HG03280 (cell line): ENCODE measurements around the gene TOP3B.

Experiments used
- ATAC-seq: cut with Tn5 transposase; IDR thresholded peaks from one replicate; pipeline ENCODE4 v1.9.1; 2021; ENCODE audit warnings: mild to moderate bottlenecking, moderate library complexity; ENCODE audit not compliant: unreplicated experiment

TOP3B gene, protein sequence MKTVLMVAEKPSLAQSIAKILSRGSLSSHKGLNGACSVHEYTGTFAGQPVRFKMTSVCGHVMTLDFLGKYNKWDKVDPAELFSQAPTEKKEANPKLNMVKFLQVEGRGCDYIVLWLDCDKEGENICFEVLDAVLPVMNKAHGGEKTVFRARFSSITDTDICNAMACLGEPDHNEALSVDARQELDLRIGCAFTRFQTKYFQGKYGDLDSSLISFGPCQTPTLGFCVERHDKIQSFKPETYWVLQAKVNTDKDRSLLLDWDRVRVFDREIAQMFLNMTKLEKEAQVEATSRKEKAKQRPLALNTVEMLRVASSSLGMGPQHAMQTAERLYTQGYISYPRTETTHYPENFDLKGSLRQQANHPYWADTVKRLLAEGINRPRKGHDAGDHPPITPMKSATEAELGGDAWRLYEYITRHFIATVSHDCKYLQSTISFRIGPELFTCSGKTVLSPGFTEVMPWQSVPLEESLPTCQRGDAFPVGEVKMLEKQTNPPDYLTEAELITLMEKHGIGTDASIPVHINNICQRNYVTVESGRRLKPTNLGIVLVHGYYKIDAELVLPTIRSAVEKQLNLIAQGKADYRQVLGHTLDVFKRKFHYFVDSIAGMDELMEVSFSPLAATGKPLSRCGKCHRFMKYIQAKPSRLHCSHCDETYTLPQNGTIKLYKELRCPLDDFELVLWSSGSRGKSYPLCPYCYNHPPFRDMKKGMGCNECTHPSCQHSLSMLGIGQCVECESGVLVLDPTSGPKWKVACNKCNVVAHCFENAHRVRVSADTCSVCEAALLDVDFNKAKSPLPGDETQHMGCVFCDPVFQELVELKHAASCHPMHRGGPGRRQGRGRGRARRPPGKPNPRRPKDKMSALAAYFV

DNA sequence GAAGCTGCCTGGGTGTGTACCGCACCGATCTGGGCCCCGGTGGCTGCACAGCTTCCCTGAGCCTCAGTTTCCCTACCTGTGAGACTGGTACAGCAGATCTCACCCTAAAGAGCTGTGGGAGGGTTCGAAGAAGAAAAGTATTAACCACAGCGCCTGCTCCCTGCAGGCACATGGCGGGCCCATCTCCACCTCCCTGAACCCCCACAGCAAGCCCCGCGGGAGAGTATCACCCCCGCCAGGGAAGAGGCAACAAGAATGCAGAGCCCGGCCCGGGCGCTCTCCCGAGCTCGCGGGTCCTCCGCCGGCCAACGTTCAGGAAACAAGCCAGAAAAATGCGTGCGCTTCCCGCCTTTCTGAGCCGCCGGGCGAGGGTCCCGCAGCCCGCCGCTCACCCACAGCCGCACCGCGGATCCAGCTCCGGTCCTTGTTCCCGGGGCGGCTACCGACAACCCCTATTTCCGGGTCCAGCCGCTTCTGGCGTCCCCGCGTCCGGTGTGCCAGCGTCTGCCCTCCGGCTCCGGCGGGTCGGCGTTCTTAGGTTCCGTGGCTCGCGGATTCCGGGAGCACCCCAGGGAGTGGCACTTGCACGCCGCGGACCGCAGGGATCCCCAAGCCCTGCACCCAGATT lies at the start of gene TOP3B:
TOP3B (minus strand) TSS at position 450 of the 628 bp plus-strand sequence. CDS start 7,078 bp downstream, outside the sequence.
- peak; percentile 69 for ATAC-seq

DNA sequence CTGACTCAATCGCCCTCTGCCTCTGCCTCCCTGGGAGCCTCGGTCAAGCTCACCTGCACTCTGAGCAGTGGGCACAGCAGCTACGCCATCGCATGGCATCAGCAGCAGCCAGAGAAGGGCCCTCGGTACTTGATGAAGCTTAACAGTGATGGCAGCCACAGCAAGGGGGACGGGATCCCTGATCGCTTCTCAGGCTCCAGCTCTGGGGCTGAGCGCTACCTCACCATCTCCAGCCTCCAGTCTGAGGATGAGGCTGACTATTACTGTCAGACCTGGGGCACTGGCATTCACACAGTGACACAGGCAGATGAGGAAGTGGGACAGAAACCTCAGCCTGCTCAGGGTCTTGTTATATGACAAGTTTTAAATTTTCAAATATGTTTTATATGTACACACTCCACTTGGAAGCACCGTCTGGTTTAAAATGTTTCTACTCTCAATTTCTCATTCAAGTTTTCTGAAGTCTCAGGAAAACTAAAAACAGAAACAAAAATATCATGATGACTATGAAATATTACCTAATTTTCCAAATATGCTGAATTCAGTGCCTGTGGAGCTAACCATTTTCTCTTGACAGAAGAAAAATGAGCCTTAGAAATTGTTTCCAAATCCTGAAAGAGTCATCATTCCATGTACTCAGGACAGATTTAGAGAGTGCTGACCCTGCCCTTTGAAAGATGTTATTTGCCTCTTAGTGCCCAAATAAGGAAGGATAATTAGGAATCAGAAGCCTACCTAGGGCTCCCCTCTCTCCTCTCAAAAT lies 48.8 kb upstream of the TOP3B start:
- no peak for ATAC-seq

GRCh38 chr22:22030493-22031182 lies 48.1 kb upstream of the TOP3B start:
- no peak for ATAC-seq

DNA sequence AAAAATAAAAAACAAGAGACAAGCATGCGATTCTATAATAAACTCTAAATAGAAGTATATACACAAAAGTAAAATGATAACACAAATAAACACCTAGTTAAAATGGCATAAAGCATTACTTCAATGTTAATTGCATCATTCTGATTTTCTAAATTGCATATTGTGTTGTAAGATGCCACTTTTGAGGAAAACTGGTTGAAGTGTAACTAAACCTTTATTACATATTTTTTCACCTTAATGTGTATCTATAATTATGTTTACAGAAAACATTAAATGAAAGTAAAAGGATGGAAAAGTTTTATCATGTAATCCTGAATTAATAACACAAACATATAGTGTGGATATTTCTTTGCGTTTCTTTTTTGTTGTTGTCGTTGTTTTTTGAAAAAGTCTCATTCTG lies 45.4 kb upstream of the TOP3B start:
- ATAC-seq: no peak

GRCh38 chr22:22026157-22026831 lies 43.7 kb upstream of the TOP3B start:
- no peak for ATAC-seq

DNA sequence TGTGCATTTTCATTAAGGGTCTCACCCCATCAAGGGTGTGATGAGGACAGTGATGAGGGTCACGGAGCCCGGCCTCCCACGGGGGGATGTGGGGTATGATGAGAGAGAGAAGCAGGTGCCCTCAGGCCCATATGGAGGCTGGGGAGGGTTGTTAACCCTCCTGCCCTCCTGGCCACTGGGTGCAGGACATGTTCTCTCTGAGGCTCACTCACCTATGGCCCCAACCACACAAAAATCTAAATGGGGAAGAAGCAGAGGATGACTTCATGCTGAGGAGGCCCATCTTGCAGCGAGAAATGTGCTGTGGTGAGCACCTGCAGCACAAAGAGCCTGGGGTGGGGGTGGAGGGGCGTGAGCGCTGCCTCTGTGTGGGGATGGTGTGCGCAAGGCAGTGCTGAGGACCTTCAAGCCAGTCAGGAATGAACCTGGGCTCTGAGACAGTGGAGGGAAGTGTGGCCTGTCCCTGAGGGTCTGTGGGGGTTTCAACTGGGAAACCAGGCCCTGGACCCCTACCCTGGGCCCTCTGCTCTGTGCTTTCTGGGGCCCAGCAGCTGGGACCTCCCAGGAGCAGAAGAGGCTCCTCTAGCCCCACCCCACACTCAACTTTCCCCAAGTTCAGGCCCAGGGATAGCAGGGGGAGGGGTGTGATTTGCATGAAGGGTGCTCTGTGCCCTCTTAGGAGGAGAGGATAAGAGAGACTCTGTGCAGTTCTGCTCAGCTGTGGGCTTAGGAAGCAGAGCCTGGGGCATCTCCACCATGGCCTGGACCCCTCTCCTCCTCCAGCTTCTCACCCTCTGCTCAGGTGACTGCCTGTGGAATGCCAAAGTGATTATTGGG lies 43.0 kb upstream of the TOP3B start:
- no peak for ATAC-seq

GRCh38 chr22:22024440-22024839 lies 41.9 kb upstream of the TOP3B start:
- ATAC-seq: no peak

DNA sequence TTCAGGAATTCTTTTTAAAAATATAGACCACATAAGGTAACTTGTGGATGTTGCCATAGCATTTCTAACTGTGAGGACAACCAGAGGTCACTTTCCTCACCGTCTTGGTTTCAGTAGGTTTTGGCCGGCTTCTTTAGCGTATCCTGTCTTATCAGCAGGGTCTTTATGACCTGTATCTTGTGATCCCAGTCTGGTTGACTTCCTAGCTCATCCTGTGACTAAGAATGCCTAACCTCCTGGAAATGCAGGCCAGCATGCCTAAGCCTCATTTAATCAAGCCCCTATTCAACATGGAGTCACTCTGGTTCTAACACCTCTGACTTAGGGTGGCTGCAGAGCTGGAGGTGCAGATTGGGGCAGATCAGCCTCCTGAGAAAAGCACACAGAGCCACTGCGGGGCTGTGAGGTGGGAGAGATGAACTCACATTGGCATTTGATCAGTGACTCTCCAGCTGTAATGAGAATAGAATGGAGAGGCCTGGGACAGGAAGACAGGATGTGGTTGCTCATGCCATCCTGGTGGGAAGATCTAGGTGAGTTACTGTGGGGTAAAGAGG lies 41.1 kb upstream of the TOP3B start:
- ATAC-seq: no peak

DNA sequence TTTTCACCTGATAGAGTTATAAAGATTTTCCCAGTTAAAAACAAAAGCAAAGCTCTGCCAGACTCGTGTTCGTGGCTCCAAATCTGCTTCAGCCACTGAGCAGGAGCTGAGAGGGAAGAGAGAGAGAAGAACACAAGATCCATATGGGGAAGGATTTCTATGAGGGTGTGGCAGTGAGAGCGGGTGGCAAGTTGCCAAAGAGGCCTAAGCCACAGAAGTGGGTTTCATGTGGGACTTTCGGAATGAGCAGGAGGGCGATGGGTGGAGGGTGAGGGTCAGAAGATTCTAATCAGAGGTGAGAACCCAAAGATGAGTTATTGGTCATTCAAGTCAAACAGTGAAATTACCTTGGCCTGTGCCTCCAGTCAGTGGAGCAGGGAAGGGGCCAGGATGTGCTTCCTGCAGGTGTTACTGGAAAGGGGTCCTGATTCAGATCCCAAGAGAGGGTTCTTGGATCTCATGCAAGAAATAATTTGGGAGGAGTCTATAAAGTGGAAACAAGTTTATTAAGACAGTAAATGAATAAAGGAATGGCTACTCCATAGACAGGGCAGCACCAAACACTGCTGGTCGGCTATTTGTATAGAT lies 40.5 kb upstream of the TOP3B start:
- ATAC-seq: no peak

DNA sequence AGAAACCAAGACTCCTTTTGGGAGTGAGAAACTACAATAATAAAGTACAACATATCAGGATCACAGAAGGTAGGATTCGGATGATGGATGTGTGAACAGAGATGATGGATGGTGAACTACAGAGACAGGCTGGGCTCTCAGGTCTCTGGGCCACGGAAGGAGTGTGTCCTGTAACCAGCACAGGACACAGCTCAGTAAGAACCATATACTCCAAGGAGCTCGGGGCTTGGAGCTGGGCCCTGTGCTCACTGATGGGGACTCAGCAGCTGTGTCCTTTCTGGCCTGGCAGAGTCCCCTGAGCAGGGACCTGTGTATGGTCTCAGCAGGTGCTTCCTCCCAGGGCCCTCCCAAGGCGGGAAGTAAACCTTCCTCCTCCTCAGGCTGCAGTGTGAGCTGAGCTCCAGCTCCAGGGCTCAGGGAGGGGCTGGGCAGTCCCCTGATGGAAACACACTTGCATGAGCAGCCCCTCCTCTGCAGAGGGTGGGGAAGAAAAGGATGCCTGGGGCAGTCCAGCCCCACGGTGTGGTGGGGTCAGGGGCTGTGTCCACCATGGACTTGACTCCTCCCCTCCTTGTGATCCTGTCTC lies 39.8 kb upstream of the TOP3B start:
- ATAC-seq: no peak

- no peak for ATAC-seq
Observed at GRCh38 chr22:22021162-22021750, 38.7 kb upstream of the TOP3B start.

GRCh38 chr22:22020425-22020852 lies 37.9 kb upstream of the TOP3B start:
- ATAC-seq: no peak

DNA sequence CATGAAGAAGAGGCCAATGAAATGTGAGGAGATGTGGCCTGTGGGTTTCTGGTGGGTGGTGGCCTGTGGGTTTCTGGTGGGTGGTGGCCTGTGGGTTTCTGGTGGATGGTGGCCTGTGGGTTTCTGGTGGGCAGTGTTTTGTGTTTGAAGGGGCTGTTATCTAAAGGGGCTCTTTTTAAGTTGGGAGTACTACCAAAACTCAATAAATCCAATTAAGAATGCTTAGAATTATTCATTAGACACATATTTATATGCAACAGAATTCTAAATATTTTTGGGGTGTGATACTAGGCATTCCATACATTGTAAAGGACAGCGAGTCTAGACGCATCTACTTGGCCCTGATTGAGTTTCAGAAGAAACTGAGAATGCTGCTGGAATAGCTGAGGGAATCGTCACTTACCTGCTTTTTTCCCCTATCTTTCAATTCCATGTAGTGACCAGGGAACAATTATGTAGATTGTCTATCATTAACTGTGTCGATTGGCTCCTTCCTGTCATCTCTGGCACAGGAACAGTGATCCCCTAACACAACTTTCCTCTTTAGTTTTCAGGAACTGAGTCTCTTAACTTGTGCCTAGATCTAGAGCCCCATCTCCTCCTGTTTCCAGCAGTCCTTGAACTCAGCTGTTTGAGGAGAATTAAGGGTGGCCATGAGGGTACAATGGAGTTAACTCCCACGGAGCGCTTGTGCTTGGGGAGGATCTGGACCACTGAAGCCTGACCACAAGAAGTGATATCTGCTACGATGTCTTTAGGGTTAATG lies 37.3 kb upstream of the TOP3B start:
- no peak for ATAC-seq

- no peak for ATAC-seq
Observed at GRCh38 chr22:22018825-22019658, 36.5 kb upstream of the TOP3B start.

GRCh38 chr22:22015631-22016030 lies 33.0 kb upstream of the TOP3B start:
- ATAC-seq: no peak

GRCh38 chr22:22014285-22014659 lies 31.7 kb upstream of the TOP3B start:
- no peak for ATAC-seq
